DLD1 (cell line): ENCODE measurements around the gene FADS6.

Experiments used
- in situ Hi-C: cut with HindIII; loops from 2 replicates; pipeline ENCODE4 v1.10.0; 2017; ENCODE audit warnings: low sequenced_read_pairs

FADS6 gene

GRCh38 chr17:74892013-74892841 is 1.2 kb downstream of the FADS6 start:
- in situ Hi-C loops = no loop called here

GRCh38 chr17:74890554-74890953 is 2.9 kb downstream of the FADS6 start:
- in situ Hi-C loops = no loop called here

GRCh38 chr17:74888469-74888868 is 5.0 kb downstream of the FADS6 start:
- in situ Hi-C loops = no loop called here

GRCh38 chr17:74883241-74883745 is 10.1 kb downstream of the FADS6 start:
- in situ Hi-C loops = no loop called here

DNA sequence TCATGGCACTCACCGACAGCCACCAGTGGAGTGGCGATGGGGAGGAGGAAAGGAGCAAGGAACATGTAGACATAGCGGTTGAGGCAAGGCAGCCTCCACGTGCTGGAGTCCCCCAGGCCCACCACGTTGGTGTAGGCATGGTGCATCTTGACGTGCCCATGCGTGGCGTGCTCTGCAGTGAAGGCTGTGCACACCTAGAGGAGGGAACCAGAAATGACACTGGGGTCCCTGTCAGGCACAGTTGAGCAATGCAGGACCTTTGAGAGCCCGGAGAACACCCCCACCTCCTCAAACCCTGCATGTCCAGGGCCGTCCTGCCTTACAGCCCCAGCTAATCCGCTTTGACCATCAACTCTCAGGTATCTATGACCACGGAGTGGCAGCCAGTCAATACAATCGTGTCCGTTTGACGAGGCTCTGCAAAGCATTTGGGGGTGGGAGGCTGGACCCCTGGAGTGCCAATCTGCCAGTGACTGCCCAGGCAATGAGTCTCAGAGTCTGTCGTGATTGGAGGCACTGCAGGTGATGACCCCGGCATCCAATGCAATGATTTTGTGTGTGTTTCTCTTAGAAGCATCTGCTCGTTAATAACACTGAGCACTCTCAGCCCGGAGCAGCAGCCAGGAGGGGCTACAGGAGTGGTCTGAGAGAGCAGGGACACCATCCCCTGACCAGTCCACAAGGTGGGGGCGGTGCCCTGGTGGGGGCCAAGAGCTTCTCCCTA is 10.8 kb downstream of the FADS6 start:
- in situ Hi-C loops = no loop called here

DNA sequence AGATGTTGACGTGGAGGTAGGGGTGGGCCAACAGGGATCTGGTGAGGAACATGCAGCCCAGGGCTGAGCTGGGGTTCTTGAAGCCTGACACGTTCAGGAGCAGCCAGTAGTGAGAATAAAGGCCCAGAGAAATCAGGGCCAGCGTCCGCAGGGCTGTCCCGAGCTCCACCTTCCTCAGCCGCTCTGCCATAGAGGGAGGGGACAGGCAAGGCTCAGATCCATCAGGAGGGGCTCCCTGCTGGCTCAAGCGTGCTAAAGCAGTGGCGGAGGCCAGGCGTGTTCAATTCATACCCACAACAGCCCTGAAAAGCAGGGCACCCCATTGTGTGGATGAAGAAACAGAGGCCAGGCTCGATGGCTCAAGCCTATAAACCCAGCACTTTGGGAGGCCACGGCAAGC is 12.4 kb downstream of the FADS6 start:
- in situ Hi-C loops = no loop called here

- in situ Hi-C loops = no loop called here
Measured at GRCh38 chr17:74879308-74879707, 14.1 kb downstream of the FADS6 start.

GRCh38 chr17:74878658-74879057 is 14.8 kb downstream of the FADS6 start:
- in situ Hi-C loops = no loop called here

DNA sequence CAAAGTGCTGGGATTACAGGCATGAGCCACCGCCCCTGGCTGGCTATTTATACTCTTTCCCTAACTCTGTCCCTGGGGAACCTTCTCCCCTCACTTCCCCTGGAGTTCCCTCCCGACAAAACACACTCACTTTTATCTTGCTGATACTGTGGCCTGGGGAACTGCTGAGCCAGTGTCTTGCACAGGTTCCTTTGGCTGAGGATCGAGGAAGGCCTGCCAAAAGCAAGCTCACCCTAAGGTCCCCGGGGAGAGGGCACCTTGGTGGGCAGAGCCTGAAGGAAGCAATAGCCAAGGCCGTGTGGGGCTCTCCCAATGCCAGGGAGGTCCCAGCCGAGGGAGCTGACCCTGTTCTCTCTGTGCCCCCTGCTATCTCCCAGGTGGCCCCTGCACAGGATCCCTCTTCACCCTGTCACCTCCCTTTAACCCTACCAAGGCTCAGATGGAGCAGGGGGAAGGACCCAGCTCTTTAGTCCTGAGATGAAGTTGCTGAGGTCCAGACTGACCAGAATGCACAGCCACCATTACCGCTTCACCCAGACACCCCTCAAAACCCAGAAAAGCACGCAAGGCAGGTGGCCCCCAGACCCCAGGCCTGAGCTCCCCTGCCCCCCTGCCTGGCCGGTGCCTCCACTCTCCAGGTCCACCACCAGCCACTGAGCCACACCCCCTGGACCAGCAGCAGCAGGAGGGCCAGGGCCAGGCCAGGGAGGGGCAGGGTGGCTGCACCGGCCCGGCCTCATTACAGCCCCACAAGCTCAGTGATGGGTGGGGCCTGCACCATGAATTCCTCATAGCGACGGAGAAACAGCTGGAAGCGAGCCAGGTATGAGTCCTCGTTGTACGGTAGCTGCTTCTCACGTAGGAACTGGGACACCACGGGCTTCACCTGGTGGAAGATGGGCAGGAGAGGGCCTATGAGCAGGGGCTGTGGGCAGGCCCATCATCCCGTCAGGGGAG is 15.6 kb downstream of the FADS6 start:
- in situ Hi-C loops = no loop called here

GRCh38 chr17:74875977-74876593 is 17.3 kb downstream of the FADS6 start:
- in situ Hi-C loops = no loop called here

DNA sequence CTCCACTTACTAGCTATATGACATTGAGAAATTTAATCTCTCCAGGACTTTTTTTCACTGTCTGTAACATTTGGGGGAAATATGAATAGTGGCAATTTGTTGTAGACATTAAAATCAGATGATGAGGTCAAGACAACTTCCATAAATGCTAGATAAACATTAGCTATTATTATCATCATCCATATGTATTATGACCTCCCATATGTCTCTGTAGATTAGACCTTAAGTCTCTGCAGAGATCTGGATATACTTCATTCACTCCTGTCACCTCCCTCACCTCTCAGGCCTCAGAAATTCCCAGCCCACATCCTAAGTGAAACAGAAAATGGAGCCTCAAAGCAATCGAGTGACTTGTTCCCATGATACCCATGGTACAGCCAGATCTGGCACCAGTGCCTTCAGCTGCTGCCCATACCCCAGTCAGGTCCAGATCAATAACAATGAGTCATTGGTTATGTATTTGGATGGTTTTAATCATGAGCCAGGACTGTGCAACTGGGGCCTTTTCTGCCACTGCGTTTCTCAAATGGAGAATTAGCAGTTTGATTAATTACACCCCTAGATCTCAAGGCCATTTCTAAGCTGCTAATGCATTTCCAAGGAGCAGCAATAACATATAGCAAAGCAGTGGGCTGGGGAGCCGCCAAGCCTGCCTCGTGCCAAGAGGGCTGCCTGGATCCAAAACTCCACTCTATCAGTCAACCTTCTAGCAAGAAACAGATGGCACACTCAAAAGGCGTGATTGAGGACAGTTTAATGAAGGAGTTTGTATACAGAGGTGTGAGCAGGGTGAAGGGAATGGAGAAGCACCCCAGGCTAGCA is 18.1 kb downstream of the FADS6 start:
- in situ Hi-C loops = no loop called here

- in situ Hi-C loops = no loop called here
Measured at GRCh38 chr17:74874615-74875037, 18.8 kb downstream of the FADS6 start.

- in situ Hi-C loops = no loop called here
Measured at GRCh38 chr17:74873874-74874614, 19.4 kb downstream of the FADS6 start.

DNA sequence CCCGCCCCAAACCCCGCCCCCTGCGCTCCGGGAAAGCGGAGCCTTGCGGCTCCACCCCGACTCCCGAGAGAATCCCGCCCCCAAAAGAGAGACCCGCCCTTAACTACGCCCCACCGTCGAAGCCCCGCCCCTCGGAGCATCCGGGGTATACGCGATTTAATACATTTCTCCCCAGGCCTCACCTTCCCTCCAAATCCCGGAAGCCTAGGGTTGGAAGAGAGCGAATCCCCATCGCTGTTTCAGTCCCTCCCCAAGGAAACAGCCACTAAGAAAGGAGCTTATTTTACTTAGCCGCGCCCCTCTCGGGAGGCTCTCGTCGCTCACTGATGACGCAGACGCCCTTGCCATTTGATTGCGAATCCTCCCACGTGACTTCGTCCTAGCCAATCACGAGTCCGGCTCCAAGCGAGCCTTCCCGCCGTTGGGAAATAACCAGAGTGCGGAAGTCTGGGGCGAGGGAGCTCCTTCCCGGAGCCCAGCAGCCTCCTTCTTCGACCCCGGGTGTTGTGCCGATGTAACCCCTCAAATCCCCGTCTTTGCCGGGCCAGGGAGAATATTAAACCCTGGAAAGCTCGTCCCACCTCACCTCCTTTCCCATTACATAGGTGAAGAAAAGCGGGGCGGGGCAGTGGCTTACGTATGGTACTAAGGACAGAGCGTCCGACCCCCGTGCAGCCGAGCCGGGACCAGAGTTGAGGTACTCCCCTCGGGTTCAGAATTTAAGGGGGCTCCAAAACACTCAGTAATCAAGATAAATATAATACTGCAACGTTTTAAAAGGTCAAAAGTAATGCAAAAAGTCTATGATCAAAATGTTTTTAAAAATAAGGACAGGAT is 20.2 kb downstream of the FADS6 start:
- in situ Hi-C loops = no loop called here

- in situ Hi-C loops = no loop called here
Measured at GRCh38 chr17:74872313-74873036, 21.0 kb downstream of the FADS6 start, which contains the start of gene FDXR. FDXR (minus strand) TSS chr17:74872994; CDS start chr17:74872944, 50 bp downstream.

GRCh38 chr17:74871356-74872076 is 21.9 kb downstream of the FADS6 start:
- in situ Hi-C loops = no loop called here

GRCh38 chr17:74870512-74870911 is 22.9 kb downstream of the FADS6 start:
- in situ Hi-C loops = no loop called here
